Measurements from ENCODE around the gene ABCF2. TPM values are rescaled to one million over a fixed set of nuclear protein-coding genes. Genes with fewer than 3 reads are reported as not detected.

Gene ABCF2
- 10 to 100 TPM; 24.2 to 26.7 TPM for total RNA-seq
- total RNA-seq, result 18.6 to 30.2 reads per million in 2 donors

DNA sequence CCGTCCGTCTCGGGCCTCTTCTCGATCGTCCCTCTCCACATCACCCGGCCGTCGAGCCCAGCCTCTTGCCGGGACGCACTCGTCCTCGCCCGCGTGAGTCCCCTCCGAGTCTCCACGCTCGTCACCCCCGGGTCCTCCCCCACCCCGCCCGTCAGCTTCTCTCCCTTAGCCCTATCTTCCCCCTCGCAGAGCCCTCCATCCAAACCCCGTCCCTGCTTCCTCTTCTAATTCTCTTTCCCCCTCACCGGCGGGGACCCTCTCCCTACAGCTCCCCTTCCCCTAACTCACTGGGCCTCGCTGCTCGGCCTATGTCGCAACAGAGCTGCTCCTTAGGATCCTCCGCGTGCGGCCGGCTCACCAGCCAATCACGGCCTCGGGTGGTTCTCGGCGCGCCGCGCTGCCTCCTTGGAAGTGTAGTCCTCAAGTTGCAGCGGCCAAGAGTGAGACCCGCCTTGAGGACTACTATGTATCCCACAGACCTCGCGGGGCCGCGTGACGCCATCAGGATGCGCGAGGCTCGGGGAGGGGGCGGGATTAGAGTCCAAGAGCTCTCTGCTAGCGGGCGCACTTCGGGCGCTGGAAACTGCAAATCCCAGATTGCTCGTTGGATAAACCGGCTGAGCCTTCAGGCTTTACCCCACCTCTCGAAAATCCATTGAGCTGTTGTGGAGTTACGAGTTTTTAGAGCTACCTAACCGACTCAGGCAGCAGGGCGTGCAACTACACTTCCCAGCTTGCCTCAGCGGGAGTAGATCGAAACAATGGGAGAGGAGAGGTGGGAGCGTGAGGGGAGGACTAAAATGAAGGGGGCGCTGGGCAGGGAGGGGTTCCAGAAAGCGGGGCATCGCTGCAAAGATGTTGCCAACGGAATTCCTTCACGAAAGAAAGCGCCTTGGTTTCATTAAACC is at the start of gene ABCF2:
Gene ABCF2 (minus strand): TSS at position 331 of the 908 bp plus-strand sequence. CDS start 747 bp downstream, outside the sequence.
- H3K4me3 Mint-ChIP-seq, result peak within 1 kb of the TSS; percentile 100

GRCh38 chr7:151275813-151276577 is 49.0 kb upstream of the ABCF2 start:
- H3K36me3 Mint-ChIP-seq (ENCODE audit: low read depth), result peaks cover 4% of the 10 kb centered on the region
- DNase-seq, result no peak
- peak overlapping the region; percentile 85 for H3K4me3 Mint-ChIP-seq
- peaks cover 29% of the 10 kb centered on the region for H3K4me1 Mint-ChIP-seq
- H3K9me3 ChIP-seq (ENCODE audit: control insufficient read depth, low read length, poor library complexity, severe bottlenecking), result no peaks in the 10 kb centered on the region
- H3K27ac Mint-ChIP-seq, result peak overlapping the region; percentile 51
- no peak for ATAC-seq
- H3K27me3 Mint-ChIP-seq, result peaks cover 12% of the 10 kb centered on the region

More for the DNA sequence above, at the start of gene ABCF2:
- Mint-ChIP-seq H3K4me1 (peaks cover 28% of the 10 kb centered on the region), H3K27me3 (no peaks in the 10 kb centered on the region), H3K27ac (peak within 1 kb of the TSS; percentile 97), H3K36me3 (ENCODE audit: low read depth) (peaks cover 12% of the 10 kb centered on the region)
- DNase-seq, result peak; percentile 91 to 94 (median 92)
- no peaks in the 10 kb centered on the region for H3K9me3 ChIP-seq (ENCODE audit: control insufficient read depth, low read length, poor library complexity, severe bottlenecking)
- peak; percentile 99 for ATAC-seq

DNA sequence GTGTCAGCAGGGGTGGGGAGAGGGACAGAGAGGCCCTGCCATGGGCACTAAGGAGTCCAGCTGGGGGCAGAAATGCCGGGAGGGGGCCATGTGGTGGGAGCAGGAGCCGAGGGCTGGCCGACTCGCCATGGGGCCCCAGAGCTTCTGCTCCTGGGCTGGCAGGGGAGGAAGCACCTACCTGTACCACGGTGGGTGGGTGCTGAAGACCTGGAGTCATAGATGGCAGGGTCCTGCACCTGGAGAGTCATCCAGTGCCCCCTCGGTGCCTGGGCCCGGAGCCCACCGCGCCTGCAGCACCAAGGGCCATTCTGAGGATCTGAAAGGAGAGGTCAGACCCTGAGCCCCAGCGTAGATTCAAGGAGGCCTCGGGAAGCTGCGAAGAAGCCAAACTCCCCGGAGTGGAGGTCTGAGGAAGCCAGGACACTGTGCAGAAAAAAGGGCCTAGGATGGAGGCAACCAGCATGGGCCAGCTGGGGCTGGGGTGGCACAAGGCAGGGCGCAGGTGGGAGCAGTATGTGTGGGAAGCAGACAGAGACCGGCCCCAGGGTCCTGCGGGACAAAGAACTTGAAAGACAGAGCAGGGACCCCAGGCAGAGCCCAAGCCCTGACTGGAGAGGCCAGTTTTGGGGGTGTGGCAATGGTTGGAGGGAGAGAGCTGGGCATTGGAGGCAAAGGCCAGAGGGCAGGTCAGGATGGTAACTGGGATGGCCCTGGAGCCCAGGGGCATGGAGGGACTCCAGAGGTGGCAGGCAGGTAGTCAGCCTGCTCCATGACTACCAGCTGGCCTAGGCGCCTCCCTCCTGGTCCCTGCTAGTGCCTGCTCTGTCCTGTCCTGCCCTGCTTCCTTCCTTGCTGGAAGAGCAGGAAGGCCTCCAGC is 48.2 kb upstream of the ABCF2 start:
- Mint-ChIP-seq H3K36me3 (ENCODE audit: low read depth) (peaks cover 4% of the 10 kb centered on the region), H3K27me3 (peaks cover 4% of the 10 kb centered on the region), H3K4me1 (peaks cover 32% of the 10 kb centered on the region), H3K27ac (peak overlapping the region; percentile 19), H3K4me3 (peak overlapping the region; percentile 85)
- no peaks in the 10 kb centered on the region for H3K9me3 ChIP-seq (ENCODE audit: control insufficient read depth, low read length, poor library complexity, severe bottlenecking)
- ATAC-seq (no peak), DNase-seq (no peak)

- Mint-ChIP-seq H3K4me3 (peak overlapping the region; percentile 83), H3K36me3 (ENCODE audit: low read depth) (peaks cover 4% of the 10 kb centered on the region), H3K27me3 (no peaks in the 10 kb centered on the region), H3K27ac (peak overlapping the region; percentile 19), H3K4me1 (peaks cover 35% of the 10 kb centered on the region)
- DNase-seq (no peak), ATAC-seq (no peak)
- no peaks in the 10 kb centered on the region for H3K9me3 ChIP-seq (ENCODE audit: control insufficient read depth, low read length, poor library complexity, severe bottlenecking)
Measured at GRCh38 chr7:151274396-151274795, 47.4 kb upstream of the ABCF2 start.

DNA sequence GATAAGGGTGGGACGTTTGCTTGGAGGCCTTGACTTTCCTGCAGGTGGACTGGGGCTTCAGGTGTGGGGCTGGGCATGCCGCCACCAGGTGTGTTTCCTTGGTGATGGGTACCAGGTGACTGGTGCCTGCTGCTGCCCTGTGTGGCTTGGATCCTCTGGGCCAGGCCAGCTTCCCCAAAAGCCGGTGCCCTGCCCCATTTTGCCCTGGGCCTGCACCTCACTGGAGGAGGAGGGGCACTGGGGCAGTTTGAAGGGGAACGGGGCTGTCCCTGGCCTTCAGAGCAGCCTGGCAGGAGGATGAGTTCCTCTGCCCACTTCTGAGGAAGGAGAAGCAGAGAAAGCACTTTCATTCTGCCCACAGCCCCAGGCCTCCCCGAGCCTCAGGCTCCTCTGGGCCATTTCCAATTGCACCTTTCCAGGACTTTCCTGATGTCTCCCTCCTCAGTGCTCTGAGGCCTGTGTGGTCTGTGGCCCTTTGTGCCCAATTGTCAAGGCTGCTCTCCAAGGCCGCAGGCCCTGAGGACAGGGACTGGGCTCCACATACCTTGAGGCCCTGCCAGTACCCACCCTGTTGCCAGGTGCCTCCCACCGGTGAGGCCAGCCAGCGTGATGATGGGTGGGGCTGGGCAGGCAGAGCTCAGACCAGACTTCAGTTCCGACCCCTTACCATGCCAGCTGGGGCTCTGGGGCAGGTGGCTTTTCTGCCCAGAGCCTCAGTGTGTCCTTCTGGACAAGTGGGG is 46.8 kb upstream of the ABCF2 start:
- DNase-seq, result no peak
- ATAC-seq, result no peak

GRCh38 chr7:151272877-151273276 is 45.9 kb upstream of the ABCF2 start:
- ATAC-seq (no peak), DNase-seq (no peak)
- H3K9me3 ChIP-seq (ENCODE audit: control insufficient read depth, low read length, poor library complexity, severe bottlenecking), result no peaks in the 10 kb centered on the region
- H3K27me3 Mint-ChIP-seq, result no peaks in the 10 kb centered on the region
- H3K4me1 Mint-ChIP-seq, result peaks cover 32% of the 10 kb centered on the region
- no peak overlapping the region for H3K4me3 Mint-ChIP-seq
- peaks cover 2% of the 10 kb centered on the region for H3K36me3 Mint-ChIP-seq (ENCODE audit: low read depth)
- no peak overlapping the region for H3K27ac Mint-ChIP-seq

More for the DNA sequence above, 46.8 kb upstream of the ABCF2 start:
- Mint-ChIP-seq H3K4me3 (no peak overlapping the region), H3K36me3 (ENCODE audit: low read depth) (peaks cover 2% of the 10 kb centered on the region), H3K27ac (no peak overlapping the region), H3K27me3 (no peaks in the 10 kb centered on the region), H3K4me1 (peaks cover 35% of the 10 kb centered on the region)
- H3K9me3 ChIP-seq (ENCODE audit: control insufficient read depth, low read length, poor library complexity, severe bottlenecking), result no peaks in the 10 kb centered on the region

DNA sequence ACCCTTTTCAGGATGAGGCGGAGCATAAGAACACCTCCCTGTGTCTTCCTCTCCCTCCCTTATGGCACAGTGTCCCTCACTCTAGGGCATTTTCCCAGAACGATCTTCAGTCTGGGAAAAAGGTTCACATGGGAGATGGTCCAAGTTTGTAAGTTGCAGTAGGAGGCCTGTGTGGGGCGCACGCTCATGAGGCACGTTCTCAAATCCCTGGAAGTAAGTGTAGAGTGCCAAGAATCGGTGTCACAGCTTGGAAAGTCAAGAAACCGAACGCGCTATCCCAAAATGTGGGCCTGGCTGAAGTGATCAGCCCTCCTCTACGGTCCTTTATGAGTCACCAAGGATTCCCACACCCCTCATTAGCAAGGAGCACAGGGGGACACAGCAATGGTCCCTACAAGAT is 45.4 kb upstream of the ABCF2 start:
- H3K27ac Mint-ChIP-seq, result peak overlapping the region; percentile 60
- no peaks in the 10 kb centered on the region for H3K27me3 Mint-ChIP-seq
- H3K36me3 Mint-ChIP-seq (ENCODE audit: low read depth), result peaks cover 2% of the 10 kb centered on the region
- H3K9me3 ChIP-seq (ENCODE audit: control insufficient read depth, low read length, poor library complexity, severe bottlenecking), result no peaks in the 10 kb centered on the region
- H3K4me1 Mint-ChIP-seq, result peaks cover 32% of the 10 kb centered on the region
- DNase-seq, result no peak
- ATAC-seq, result no peak
- H3K4me3 Mint-ChIP-seq, result no peak overlapping the region

GRCh38 chr7:151271699-151272355 is 44.8 kb upstream of the ABCF2 start:
- H3K27me3 Mint-ChIP-seq, result no peaks in the 10 kb centered on the region
- ATAC-seq, result peak; percentile 39
- H3K27ac Mint-ChIP-seq, result peak overlapping the region; percentile 60
- peaks cover 32% of the 10 kb centered on the region for H3K4me1 Mint-ChIP-seq
- DNase-seq, result no peak
- peaks cover 2% of the 10 kb centered on the region for H3K36me3 Mint-ChIP-seq (ENCODE audit: low read depth)
- H3K9me3 ChIP-seq (ENCODE audit: control insufficient read depth, low read length, poor library complexity, severe bottlenecking), result no peaks in the 10 kb centered on the region
- H3K4me3 Mint-ChIP-seq, result no peak overlapping the region

DNA sequence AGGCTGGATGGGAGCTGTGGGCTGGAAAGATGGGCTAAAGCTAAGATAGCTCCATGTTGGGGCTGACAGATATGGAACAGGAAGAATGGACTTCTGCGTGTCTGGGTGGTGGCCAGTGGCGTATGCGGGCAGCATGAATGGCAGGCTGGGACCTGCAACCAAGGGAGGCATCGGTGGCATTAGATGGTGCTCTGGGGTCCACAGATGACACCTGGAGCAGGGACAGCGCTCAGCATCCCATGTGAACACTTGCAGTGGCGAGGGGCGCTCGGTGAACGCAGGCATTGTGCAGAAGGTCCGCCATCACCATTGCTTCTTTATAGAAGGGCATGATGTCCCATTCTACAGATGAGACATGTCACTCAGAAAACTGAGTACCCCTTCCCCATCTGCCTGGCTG is 42.5 kb upstream of the ABCF2 start:
- DNase-seq, result no peak
- H3K4me1 Mint-ChIP-seq, result peaks cover 17% of the 10 kb centered on the region
- ATAC-seq, result no peak
- H3K4me3 Mint-ChIP-seq, result no peak overlapping the region
- H3K27ac Mint-ChIP-seq, result no peak overlapping the region
- peaks cover 1% of the 10 kb centered on the region for H3K36me3 Mint-ChIP-seq (ENCODE audit: low read depth)
- no peaks in the 10 kb centered on the region for H3K9me3 ChIP-seq (ENCODE audit: control insufficient read depth, low read length, poor library complexity, severe bottlenecking)
- peaks cover 4% of the 10 kb centered on the region for H3K27me3 Mint-ChIP-seq

GRCh38 chr7:151265351-151265931 is 38.4 kb upstream of the ABCF2 start:
- H3K9me3 ChIP-seq (ENCODE audit: control insufficient read depth, low read length, poor library complexity, severe bottlenecking), result no peaks in the 10 kb centered on the region
- no peak for ATAC-seq
- no peak overlapping the region for H3K27ac Mint-ChIP-seq
- H3K4me1 Mint-ChIP-seq, result peaks cover 7% of the 10 kb centered on the region
- H3K27me3 Mint-ChIP-seq, result peaks cover 29% of the 10 kb centered on the region
- peaks cover 4% of the 10 kb centered on the region for H3K36me3 Mint-ChIP-seq (ENCODE audit: low read depth)
- no peak overlapping the region for H3K4me3 Mint-ChIP-seq
- no peak for DNase-seq

- no peak for ATAC-seq
- peaks cover 4% of the 10 kb centered on the region for H3K36me3 Mint-ChIP-seq (ENCODE audit: low read depth)
- DNase-seq, result no peak
- H3K4me1 Mint-ChIP-seq, result peaks cover 2% of the 10 kb centered on the region
- peaks cover 35% of the 10 kb centered on the region for H3K27me3 Mint-ChIP-seq
- no peak overlapping the region for H3K27ac Mint-ChIP-seq
- H3K9me3 ChIP-seq (ENCODE audit: control insufficient read depth, low read length, poor library complexity, severe bottlenecking), result no peaks in the 10 kb centered on the region
- H3K4me3 Mint-ChIP-seq, result no peak overlapping the region
Measured at GRCh38 chr7:151264615-151265014, 37.6 kb upstream of the ABCF2 start.

Measured in T-helper 17 cell (primary cell).